ENCODE data around the gene DLX3. TPM values are rescaled to one million over a fixed set of nuclear protein-coding genes. Genes with fewer than 3 reads are reported as not detected.

The DLX3 gene
- total RNA-seq, 1 experiment from 2014 or later = 1.2 TPM

- no peak overlapping the region for H2BK5ac ChIP-seq (ENCODE audit: insufficient read length, low read length)
- H3T11ph ChIP-seq (ENCODE audit: low read length) = no peak overlapping the region
- H3K9ac ChIP-seq (ENCODE audit: extremely low read depth, insufficient read length, low read length) = no peak overlapping the region
- no peaks in the 10 kb centered on the region for H3K23me2 ChIP-seq (ENCODE audit: insufficient read length, low read depth, low read length, poor library complexity, severe bottlenecking)
- H3K4me2 ChIP-seq (ENCODE audit: insufficient read depth, insufficient read length, low read length) = no peak overlapping the region
- no CpG with 5 or more reads among the region's 17 CpGs for WGBS (ENCODE audit: extremely low coverage, insufficient read length, low lambda C conversion rate)
- H3K4me1 Mint-ChIP-seq = peaks cover 9 to 45% of the 10 kb centered on the region in 2 experiments
- no peaks in the 10 kb centered on the region for H3K36me3 Mint-ChIP-seq (ENCODE audit: insufficient read depth in 1 of 3, low read depth in 3 of 3)
- H2BK15ac ChIP-seq (ENCODE audit: low read depth, low read length) = no peak overlapping the region
- no peaks in the 10 kb centered on the region for H3K79me2 ChIP-seq (ENCODE audit: insufficient read depth, low read length)
- peaks cover 98% of the 10 kb centered on the region for H3K27me3 Mint-ChIP-seq (ENCODE audit: low read depth)
- no peak overlapping the region for H2AFZ ChIP-seq (ENCODE audit: low read length)
- H3K79me1 ChIP-seq (ENCODE audit: insufficient read depth, low read depth, low read length, poor library complexity, severe bottlenecking) = no peaks in the 10 kb centered on the region
- H4K91ac ChIP-seq (ENCODE audit: insufficient read length, low read depth, low read length) = no peak overlapping the region
- no peak overlapping the region for H3K56ac ChIP-seq (ENCODE audit: insufficient read length, low read depth, low read length)
- no peak overlapping the region for H2AK5ac ChIP-seq (ENCODE audit: insufficient read length, low read length)
- H4K20me1 ChIP-seq (ENCODE audit: control insufficient read depth, insufficient read depth, insufficient read length) = no peaks in the 10 kb centered on the region
- H3K4me3 Mint-ChIP-seq = peak overlapping the region in 1 of 2 experiments; percentile 46; a peak in 1 of 5 replicates
- H2BK12ac ChIP-seq (ENCODE audit: insufficient read length, low read depth, low read length) = no peak overlapping the region
- peaks cover 32% of the 10 kb centered on the region for H3K27me3 ChIP-seq (ENCODE audit: insufficient read depth, low read length)
- H3K27ac Mint-ChIP-seq = no peak overlapping the region
- no peak overlapping the region for H2BK20ac ChIP-seq (ENCODE audit: low read depth, low read length, poor library complexity, severe bottlenecking)
- H3K18ac ChIP-seq (ENCODE audit: insufficient read length, low read depth, low read length) = no peak overlapping the region
- no peak overlapping the region for H3K4ac ChIP-seq (ENCODE audit: low read depth, low read length)
- H3K9me3 Mint-ChIP-seq = peaks cover 0 to 3% of the 10 kb centered on the region in 2 experiments; a peak in 2 of 5 replicates
- H3K4me1 ChIP-seq (ENCODE audit: insufficient read depth, low read length) = no peaks in the 10 kb centered on the region; the same call in 1 of the 2 replicates
- DNase-seq = peak; percentile 50
- no peak overlapping the region for H3K14ac ChIP-seq (ENCODE audit: insufficient read depth, low read length)
- no peak for TF ChIP-seq CTCF (conservative IDR thresholded peaks at IDR 0.05)
- H2BK120ac ChIP-seq (ENCODE audit: low read depth, low read length, poor library complexity, severe bottlenecking) = no peak overlapping the region
- no peak overlapping the region for H3K23ac ChIP-seq (ENCODE audit: insufficient read length, low read depth, low read length)
- no peak overlapping the region for H4K5ac ChIP-seq (ENCODE audit: insufficient read length, low read depth, low read length)
- H3K27ac ChIP-seq (ENCODE audit: insufficient read length, low read depth, low read length) = no peak overlapping the region
- no peaks in the 10 kb centered on the region for H3K9me3 ChIP-seq (ENCODE audit: control insufficient read depth, low read depth, low read length)
- no peak overlapping the region for H4K8ac ChIP-seq (replicated peaks; ENCODE audit: insufficient read length, low read depth, low read length)
These were observed 7.2 kb downstream of the DLX3 start for GRCh38 chr17:49987681-49988441.
